Omental fat pad (tissue), 4 donors: Measurements from ENCODE around the gene IRGQ. TPM values are rescaled to one million over a fixed set of nuclear protein-coding genes. Genes with fewer than 3 reads are reported as not detected.

Experiments
- ATAC-seq: fragments of 150-250 bp; one replicate; pipeline ENCODE4 v1.9.1; 2016; ENCODE audit warnings: mild to moderate bottlenecking, moderate library complexity; ENCODE audit not compliant: low FRiP score
- DNase-seq: peaks from one replicate; pipeline ENCODE4 v3.0.0-alpha.2; 2019; ENCODE audit warnings: low spot score
- CTCF ChIP-seq, 3 donors: fragments of 450-650 bp; IDR thresholded peaks; one replicate each; pipeline ENCODE4 v1.5.1; 2016 to 2017; ENCODE audit warnings: antibody characterized with exemption in 3 of 3, mild to moderate bottlenecking in 3 of 3, moderate library complexity in 2 of 3
- total RNA-seq, 4 donors: library from RNA; depleted of rRNA; stranded (reverse); fragments of >200 nt; gene quantifications; one replicate each; pipeline ENCODE4 v1.1.0, GENCODE V29; 2016

Gene IRGQ
- total RNA-seq, 4 donors from 2014 or later = 14.4 to 24.0 (median 17.6) TPM

GRCh38 chr19:43570174-43570791, 25.7 kb downstream of the IRGQ start:
- no peak for ATAC-seq
- no peak for DNase-seq
- TF ChIP-seq CTCF (IDR thresholded peaks at IDR 0.05) = no peak

GRCh38 chr19:43569657-43570056, 26.3 kb downstream of the IRGQ start:
- ATAC-seq (no peak), DNase-seq (no peak)
- TF ChIP-seq CTCF (IDR thresholded peaks at IDR 0.05) = no peak

- TF ChIP-seq CTCF (IDR thresholded peaks at IDR 0.05) = no peak
- ATAC-seq = no peak
- no peak for DNase-seq
Observed at GRCh38 chr19:43564800-43565199, 31.1 kb downstream of the IRGQ start.

GRCh38 chr19:43563816-43564457, 32.0 kb downstream of the IRGQ start:
- ATAC-seq = no peak
- no peak for TF ChIP-seq CTCF (IDR thresholded peaks at IDR 0.05)
- DNase-seq = no peak

GRCh38 chr19:43562698-43563241, 33.2 kb downstream of the IRGQ start:
- peak; percentile 30 for DNase-seq
- ATAC-seq = peak; percentile 41
- TF ChIP-seq CTCF (IDR thresholded peaks at IDR 0.05) = no peak

GRCh38 chr19:43562226-43562697, 33.7 kb downstream of the IRGQ start:
- DNase-seq (no peak), ATAC-seq (no peak)
- TF ChIP-seq CTCF (IDR thresholded peaks at IDR 0.05) = no peak
